Activated CD4-positive, alpha-beta T cell treated with anti-CD3 and anti-CD28 coated beads for 1 hour (primary cell): ENCODE data around the gene ICE2.
"Not testable (repeated sequence)": the region's sequence is repeated elsewhere in the genome, so short reads cannot be mapped to it uniquely, and the experiment has no call there.

Experiments used
- DNase-seq: peaks from one replicate; pipeline ENCODE4 v3.0.0-alpha.2; 2020

Gene ICE2

DNA sequence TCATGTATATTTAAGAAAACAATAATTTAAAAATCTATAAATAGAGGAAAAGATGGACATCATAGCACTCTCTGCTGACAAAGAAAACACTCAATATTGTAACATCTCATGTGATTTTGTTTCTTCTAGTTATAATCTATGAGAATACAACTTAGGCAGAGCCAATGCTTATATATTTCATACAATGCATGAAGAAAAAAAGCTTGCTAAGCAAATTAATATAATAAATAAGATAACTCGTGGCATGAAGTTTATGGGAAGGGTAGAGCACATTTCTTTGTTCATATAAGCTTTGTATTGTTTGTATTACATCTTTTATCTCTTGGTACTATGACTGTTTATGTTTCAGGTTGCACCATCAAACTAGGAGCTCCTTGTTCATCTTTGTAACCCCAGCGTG, 73.5 kb downstream of the ICE2 start:
- no peak for DNase-seq

DNA sequence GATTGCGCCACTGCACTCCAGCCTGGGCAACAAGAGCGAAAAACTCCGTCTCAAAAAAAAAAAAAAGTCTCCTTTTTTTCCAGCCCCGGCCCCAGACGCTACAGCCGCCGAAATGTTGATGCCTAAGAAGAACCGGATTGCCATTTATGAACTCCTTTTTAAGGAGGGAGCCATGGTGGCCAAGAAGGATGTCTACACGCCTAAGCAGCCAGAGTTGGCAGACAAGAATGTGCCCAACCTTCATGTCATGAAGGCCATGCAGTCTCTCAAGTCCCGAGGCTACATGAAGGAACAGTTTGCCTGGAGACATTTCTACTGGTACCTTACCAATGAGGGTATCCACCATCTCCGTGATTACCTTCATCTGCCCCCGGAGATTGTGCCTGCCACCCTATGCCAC, 74.6 kb downstream of the ICE2 start:
- not testable (repeated sequence) for DNase-seq

DNA sequence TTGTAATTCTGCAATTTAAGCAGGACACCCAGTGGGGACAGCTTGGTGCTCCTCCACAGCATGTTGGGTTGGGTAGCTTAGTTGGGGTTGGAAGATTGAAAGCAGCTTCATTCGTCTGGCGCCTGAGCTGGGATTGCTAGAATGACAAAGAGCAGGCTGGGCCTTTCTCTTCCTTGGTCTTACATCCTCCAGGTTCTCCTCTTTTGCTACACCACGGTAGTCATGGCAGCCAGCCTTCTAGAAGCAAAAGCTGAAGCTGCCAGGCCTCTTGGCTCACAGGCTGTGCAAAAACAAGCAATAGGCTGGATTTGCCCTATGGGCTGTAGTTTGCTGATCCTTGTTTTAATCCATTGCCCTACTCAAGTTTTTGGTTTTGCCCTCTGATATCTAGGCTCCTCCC, 78.0 kb downstream of the ICE2 start:
- no peak for DNase-seq

DNA sequence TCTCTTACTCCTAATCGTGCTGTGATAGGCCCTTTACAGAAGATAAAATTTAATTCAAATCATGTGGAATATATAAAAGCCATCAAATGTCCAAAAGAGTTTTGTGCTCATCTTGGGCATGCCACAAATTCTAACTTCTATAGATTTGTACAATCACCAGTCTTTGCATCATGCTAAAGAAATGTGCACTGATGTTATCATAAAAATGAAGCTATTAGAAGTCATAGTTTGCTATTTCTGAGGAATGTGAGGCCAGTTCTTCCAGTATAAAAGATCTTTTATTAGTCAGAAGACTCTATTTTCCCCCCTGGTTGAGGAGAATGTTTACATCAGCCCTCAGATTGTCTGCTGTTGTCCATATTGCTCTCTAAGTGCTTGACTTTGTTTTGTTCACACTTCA, 79.0 kb downstream of the ICE2 start:
- DNase-seq = no peak

DNA sequence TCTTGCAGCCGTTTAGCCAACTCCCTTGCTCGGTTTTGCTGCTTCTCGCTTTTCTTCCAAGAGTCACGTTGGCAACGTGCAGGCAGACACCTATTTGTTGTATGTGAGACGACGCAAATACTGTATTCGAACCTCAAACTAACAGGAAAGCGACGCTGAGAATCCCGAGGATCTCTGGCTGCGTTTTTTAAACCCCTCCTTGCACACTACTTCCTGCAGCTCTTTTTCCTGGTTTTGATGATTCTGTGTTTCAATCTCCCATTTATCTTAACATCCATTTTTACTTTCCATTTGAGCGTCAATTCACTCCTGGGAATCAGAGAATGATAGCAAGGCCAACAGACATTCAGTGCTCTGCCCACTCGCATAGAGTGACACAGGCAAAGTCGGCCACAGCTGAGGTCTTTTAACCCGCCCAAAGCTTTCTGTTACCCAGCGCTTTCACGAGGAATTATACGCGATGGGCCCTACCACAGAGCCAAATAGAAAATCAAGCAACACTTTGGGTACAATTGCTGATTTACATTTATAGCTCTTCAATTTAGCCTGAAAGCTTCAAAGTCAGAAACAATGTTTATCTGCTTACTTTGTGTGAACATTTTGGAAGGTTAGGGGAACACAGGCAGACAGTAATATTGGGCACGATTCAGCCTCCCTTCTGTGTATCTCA, 79.6 kb downstream of the ICE2 start:
- DNase-seq = no peak

DNA sequence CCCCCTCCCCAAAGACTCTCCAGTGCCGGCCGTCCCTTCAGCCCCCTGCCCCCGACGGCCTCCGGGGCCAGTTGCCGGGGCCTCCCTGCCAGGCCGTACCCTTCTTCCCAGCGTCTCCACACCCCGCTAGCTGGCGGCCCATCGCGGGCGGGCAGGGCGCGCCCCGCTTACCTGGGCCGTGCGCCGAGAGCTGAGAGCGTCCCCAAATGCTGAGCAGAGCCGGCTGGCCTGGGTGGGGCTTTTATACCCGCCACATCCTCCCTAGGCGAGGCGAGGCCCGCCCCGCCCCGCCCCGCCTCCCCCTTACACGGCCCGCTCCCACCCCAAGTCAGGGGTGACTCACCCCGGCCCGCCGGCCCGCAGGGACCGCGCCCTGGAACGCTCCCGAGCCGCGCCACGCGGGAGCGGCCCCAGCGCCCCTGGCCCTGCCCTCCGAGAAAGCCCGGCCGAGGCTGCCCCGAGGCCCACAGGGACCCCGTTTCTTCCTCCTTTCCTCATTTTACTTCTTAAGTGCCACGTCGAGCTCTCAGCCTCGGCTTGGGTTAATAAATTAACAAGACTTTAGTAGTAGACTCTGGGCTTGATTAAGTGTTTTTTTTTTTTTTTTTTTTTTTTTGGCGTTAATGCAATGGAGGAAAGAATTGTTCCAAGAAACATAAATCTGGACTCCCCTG, 81.0 kb downstream of the ICE2 start, which contains the start of gene ANXA2:
Gene ANXA2, minus strand, starts transcription at position 215 of the 674 bp plus-strand sequence. CDS start 11,911 bp downstream, outside the sequence.
- DNase-seq = peak; percentile 75

DNA sequence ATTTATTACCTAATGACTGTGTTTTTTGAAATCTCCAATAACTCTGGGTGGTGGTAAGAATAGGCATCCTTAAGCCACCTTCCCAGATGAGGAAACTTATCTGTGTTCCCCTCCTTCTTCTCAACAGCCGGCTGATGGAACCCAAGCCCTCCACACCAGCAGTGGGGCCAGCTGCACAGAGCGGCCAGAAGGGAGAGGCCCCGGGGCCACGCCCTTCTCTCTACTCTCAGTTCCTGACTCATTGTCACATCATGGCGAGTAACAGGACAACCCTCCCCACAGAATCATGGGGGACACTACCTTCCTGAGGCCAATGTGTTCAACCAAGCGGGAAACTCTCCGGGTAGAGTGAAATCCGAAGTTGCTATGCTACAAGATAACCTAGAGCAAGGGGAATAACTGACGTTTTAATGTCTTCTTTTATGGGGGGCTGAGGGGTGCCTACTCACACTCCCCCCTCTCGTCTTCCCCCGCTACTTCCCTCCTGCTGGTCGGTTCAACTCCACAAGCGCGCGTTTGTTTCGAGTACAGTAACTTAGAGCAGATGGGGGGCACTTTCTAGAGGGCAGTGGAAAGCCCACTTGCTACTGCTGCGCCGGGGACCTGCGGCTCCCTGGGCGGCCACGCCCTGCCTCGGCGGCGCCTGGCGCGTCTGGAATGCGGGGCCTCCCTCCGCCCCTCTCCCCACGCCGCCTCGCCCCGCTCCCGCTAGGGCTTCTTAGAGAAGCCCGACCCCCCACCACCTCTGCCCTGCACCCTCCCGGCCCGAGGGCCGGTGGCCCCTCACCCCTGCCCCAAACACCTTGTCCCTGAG, 81.8 kb downstream of the ICE2 start:
- peak; percentile 16 for DNase-seq

DNA sequence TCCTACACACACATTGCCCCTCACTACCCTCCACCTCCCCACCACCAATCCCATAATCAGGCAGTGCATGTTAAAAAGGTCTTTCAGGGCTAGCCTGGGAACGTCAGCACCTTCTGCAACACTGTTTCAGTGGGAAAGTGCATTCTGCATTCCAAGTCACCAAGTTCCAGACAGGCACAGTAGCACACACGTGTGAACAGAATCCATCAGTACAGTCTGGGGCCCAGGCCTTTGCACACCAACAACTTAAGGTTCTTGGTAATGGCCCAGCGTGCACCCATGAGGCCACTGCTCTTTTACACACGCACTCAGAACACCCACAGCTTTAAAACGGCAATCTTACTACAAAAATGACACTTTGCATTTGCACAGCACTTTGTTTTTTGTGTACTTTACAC, 82.4 kb downstream of the ICE2 start:
- DNase-seq = no peak

DNA sequence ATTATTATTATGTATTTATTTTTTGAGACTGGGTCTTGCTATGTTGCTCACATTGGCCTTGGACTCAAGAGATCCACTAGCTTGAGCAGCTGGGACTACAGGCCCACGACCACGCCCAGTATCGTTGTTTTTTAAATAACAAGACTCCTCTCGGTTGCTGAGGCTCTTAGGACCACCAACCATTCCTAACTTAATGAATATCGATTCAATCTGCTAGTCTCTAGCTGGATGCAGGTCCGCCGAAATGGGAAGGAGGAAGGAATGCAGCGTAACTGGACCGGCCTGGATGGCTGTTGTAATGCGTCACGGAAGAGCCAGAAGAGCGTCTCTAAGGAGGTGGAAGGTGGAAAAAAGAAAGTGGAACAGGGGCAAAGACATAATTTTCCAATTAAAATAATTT, 82.8 kb downstream of the ICE2 start:
- DNase-seq = no peak

DNA sequence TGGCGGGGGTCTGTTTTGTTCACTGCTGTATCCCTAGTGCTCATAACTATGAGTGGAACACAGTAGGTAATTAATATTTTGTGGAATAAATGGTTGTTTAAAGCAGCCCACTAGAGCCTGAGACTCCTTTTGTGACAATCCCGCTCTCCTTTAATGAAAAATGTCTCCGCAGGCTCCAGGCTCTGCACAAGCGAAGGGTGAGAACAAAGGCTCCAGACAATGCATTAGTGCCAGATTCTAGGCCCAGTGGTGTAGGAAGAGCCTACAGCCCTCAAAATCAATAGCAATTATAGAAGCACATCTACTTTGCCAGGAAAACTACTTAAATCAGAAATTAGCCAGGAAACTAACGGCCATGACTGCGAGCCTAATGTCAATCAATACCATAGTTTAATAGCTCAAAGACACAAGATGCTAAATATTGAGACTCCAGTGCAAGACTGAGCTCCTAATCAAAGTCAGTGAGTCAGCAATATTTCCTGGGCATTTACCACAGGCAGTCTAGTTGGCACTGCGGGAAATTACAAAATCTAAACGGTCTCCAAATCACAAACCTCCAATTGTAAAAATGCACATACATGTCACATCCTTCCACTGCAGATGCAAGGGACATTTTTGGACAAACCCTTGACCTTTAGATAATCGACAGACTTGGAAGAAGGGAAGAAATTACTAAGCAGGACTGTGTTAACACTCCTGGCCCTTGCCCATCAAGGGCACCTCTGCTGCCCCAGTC, 83.5 kb downstream of the ICE2 start:
- no peak for DNase-seq

DNA sequence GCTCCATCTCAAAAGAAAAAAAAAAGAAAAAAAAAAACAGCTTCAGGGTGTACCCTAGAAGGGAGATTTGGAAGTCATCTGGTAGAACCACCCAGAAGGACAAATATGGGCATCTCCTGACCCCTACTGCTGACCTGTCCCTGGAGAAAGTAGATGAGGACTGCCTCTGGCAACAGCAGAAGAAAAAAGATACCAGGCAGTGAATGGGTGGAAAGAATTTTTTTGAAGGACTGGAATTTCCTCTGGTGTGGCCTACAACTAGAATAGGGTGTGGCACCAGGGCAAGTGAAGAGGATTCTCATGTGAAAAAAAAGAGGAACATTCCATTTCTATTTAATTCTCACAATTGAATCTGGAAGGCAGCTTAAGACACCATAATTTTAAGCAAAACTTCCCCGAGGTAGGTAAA, 84.2 kb downstream of the ICE2 start:
- DNase-seq = no peak

DNA sequence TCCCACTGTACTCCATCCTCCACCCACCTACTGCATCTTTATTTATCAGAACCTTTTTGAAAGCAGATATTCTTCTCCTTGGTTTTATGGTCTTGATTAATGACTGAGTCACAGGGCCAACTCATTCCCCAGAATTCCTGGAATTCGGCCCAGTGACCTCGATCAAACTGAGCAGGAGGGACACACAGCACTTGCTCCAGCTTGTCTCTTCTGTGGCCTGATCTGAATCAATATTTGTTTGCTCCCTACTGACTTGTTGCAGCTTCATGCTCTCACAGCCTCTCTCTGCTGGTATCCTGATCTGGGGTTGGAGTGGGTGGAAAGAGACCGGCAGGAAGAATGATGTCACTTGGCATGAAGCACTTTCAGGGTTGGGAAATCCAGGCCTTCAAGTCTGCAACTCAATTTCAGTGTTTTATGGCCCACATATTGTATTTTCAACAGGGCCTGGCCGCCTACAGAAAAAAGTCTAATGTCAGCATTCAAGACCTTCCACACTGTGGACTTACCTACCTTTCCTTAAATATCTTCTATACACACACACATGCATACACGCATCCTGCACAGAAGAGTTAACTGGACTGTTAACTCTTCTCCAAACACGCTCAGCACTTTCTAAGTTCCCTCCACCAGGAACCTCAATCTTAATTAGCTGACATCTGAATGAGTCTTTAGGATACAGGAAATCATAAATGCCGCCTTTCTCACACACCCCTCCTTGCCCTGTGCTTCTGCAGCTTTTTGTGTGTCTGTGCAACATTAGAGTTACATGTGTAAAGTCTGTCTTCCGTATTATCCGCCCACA, 85.8 kb downstream of the ICE2 start:
- no peak for DNase-seq

DNA sequence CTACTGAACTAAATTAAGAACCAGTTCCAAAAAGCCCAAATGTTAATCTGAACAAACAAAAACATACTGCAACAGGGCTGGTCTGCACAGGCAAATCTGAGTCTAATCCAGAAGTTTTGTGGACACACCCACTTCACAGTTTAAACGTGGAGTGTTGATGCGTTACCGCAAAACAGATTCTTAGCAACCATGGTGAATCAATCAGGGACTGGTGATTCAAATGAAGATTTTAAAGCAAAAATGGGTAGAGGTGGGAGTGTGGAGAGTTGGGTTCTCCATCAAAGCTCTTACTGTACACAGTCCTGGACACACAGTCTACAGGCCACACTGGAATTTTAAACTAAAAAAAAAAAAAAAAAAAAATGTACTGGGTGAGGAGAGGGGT, 86.3 kb downstream of the ICE2 start:
- no peak for DNase-seq

DNA sequence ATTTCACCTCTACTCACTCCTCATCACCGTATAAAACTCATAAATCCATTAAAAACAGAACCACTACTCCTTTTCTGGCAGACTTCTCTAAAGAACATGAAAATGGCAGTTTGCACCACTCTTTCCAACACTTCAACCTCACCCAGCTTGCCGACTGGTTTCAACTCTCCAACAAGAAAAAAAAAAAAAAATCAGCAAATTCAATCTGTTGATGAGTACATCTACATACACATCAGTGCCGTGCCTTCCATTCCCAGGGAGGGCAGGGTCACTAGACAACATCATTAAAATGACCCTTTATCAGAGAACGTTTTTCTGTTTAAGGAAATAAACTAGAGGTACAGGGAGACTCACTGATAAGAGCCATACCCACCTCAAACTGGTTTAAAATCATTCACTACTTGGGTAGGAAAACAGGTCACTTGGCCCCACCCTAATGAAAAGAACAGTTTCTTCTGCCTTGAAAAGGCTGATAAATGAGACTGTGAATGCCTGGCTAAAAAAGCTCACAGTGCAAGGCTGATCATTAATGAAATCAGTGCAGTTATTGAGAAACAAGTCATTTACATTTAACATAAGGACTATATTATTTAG, 87.1 kb downstream of the ICE2 start:
- DNase-seq = no peak

DNA sequence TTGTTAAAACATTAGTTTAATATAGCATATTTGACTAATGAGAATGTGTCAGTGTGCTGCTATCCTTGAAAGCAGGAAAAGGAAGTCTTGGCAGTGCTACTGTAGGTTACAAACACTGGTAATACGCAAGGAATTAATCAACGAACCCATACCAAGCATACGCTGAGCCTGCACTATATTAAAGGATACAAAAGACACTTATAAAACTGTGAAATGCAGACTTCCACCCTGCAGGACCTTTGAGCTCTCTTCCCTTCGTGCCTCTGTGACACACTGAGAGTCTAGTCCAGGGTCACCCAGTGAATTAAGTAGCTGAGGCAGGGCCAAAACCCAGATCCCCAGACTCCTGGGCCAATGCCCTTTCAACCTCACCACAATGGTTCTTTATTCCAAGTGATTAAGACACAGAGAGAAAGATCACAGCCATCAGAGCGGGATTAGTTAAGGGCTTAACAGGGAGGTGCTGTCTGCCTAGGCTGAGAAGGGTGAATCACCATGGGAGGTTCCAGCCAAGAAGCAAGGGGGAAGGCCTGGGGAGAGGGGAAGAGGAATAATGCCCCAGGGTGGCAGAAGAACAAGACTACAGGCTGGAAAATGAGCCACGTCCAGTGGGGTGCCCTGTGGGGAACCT, 88.0 kb downstream of the ICE2 start:
- no peak for DNase-seq

DNA sequence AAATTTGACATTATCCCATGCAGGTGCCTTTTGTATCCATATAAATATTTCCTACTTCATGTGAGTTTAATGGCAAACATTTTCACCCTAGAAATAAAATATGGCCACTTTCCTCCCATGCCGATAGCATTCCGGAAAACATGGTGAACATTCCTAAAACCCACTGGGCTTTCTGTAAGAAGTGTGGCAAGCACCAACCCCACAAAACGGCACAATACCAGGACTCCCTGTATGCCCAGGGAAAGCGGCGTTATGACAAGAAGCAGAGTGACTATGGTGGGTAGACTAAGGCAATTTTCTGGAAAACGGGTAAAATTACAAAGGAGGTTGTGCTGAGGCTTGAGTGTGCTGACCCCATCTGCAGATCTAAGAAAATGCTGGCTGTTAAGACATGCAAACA, 88.7 kb downstream of the ICE2 start:
- DNase-seq = no peak

DNA sequence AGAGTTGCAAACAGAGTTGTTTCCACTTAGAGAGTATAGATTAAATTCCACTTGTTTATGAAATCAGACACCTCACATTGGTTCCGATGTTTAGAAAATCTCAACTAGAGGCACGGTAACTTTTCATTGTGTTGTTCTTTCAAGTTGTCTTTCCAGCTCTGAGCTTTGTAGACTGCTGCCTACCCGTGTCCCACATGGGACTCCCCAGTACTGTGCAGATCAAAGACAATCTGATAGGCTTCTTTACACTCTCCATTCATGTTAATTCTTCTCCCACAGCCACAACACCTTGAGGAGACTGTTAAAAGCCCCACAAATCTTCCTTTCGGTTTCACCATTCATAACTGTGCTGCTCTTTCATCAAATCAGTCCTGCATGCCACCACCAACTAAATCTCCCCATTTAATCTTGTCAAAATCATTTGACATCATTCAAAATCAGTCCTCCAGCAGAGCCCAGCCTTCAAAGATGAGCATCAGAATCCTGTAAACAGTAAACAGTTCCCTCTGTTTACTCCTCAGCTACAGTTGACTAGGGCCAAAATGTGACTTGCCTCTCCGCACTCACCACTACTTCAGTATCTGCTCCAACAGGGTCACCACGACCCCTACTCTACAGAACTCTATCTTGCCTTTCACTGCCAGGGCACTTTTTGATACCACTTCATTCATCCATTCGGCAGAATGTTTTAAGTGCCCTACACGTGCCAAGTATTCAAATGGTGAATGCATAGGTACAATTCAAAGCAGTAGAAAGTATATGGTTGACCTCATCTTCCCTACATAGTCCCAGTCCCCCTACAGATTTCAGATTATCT, 89.5 kb downstream of the ICE2 start:
- no peak for DNase-seq

DNA sequence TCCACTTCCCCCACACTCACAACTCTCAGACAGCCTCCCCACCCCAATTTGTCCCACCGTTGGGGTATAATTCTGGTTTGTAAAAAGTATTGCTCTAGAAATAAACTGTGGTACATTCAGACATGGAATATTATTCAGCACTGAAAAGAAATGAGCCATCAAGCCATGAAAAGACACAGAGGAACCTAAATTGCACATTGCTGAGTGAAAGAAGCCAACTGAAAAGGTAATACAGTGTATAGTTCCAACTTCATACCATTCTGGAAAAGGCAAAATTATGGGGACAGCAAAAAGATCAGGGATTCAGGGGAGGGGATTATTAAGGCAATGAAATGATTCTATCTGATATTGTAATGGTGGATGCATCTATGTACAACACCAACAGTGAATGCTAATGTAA, 91.6 kb downstream of the ICE2 start:
- DNase-seq = no peak

DNA sequence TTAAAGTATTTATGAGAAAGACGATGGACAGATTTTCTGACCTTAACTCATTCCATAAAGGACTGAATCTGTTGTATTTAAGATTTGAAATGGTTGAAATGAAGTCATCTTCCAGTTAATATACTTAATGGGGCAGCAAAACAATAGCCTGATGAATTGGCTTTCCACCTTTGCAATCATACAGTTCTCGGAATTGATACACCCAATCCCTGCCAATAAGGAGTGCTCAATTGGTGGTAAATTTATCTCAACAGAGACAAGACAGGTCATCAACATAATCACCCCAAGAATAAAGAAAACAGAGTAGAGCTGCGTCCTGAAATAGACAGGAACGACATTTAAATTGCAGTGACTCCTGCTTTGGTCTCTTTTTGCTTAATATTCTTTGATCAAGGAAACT, 92.3 kb downstream of the ICE2 start:
- DNase-seq = no peak
